Neural cell (in vitro differentiated cells): ENCODE data around the gene TSPAN18. TPM values are rescaled to one million over a fixed set of nuclear protein-coding genes. Genes with fewer than 3 reads are reported as not detected.
A peak's percentile ranks its signal among the peaks of the same experiment; 100 is the strongest.

Experiments
- H2AFZ ChIP-seq: fragments of 200-600, 300-800 bp; sonication (generic), shearing (Covaris generic); 2 replicates; pipeline ENCODE4 v1.6.0; 2014; ENCODE audit warnings: low read depth, mild to moderate bottlenecking, antibody characterized with exemption, low read length, moderate library complexity
- H3F3A ChIP-seq: fragments of 200-600 bp; shearing (Covaris generic); 2 replicates; pipeline ENCODE4 v1.6.1; 2016; ENCODE audit warnings: mild to moderate bottlenecking, moderate library complexity, mixed read lengths, antibody characterized with exemption, low read length; ENCODE audit not compliant: insufficient read depth, poor library complexity, severe bottlenecking
- H3K27ac ChIP-seq: fragments of 200-600, 300-800 bp; sonication (generic), shearing (Covaris generic); 2 replicates; pipeline ENCODE4 v1.5.1; 2014; ENCODE audit warnings: mild to moderate bottlenecking, low read length, moderate library complexity
- H3K27me3 ChIP-seq: fragments of 300-800, 200-600 bp; sonication (generic), shearing (Covaris generic); 2 replicates; pipeline ENCODE4 v1.6.0; 2014; ENCODE audit warnings: mild to moderate bottlenecking, low read depth, low read length, moderate library complexity; ENCODE audit not compliant: insufficient read depth
- H3K36me3 ChIP-seq: fragments of 300-800, 200-600 bp; sonication (generic), shearing (Covaris generic); 2 replicates; pipeline ENCODE4 v1.5.1; 2014; ENCODE audit warnings: mild to moderate bottlenecking, antibody characterized with exemption, low read length, moderate library complexity; ENCODE audit not compliant: insufficient read depth
- H3K4me2 ChIP-seq: fragments of 300-800, 200-600 bp; sonication (generic), shearing (Covaris generic); 2 replicates; pipeline ENCODE4 v1.6.0; 2014; ENCODE audit warnings: mild to moderate bottlenecking, low read length
- H3K4me3 ChIP-seq: fragments of 300-800, 200-600 bp; sonication (generic), shearing (Covaris generic); 2 replicates; pipeline ENCODE4 v1.5.1; 2014; ENCODE audit warnings: mild to moderate bottlenecking, low read length, moderate library complexity
- H3K79me2 ChIP-seq: fragments of 200-600 bp; shearing (Covaris generic); replicated peaks from 2 replicates; pipeline ENCODE4 v1.6.0; 2014; ENCODE audit warnings: mild to moderate bottlenecking, low read length, moderate library complexity; ENCODE audit not compliant: insufficient read depth
- H3K9ac ChIP-seq: fragments of 300-800, 200-600 bp; sonication (generic), shearing (Covaris generic); 2 replicates; pipeline ENCODE4 v1.6.1; 2016; ENCODE audit warnings: mild to moderate bottlenecking, low read length, mixed read lengths
- H3K9me2 ChIP-seq: fragments of 200-600 bp; shearing (Covaris generic); 2 replicates; pipeline ENCODE4 v1.6.1; 2016; ENCODE audit warnings: mild to moderate bottlenecking, low read length, mixed read lengths; ENCODE audit not compliant: insufficient read depth
- H3K9me3 ChIP-seq: fragments of 200-600, 300-800 bp; sonication (generic), shearing (Covaris generic); 2 replicates; pipeline ENCODE4 v1.6.1; 2016; ENCODE audit warnings: mild to moderate bottlenecking, mixed run types, low read length, moderate library complexity, mixed read lengths
- H4K20me1 ChIP-seq: fragments of 200-600 bp; shearing (Covaris generic); 2 replicates; pipeline ENCODE4 v1.6.1; 2016; ENCODE audit warnings: mild to moderate bottlenecking, mixed run types; ENCODE audit not compliant: insufficient read depth
- EP300 ChIP-seq: fragments of 450-650 bp; conservative IDR thresholded peaks from 2 replicates; pipeline ENCODE4 v1.6.1; 2014; ENCODE audit warnings: antibody characterized with exemption, mild to moderate bottlenecking, moderate library complexity; ENCODE audit not compliant: poor library complexity, severe bottlenecking
- EZH2 ChIP-seq: fragments of 200-600, 300-800 bp; shearing (Covaris generic), sonication (generic); IDR thresholded peaks from 2 replicates; pipeline ENCODE4 v1.6.1; 2014; ENCODE audit warnings: antibody characterized with exemption, low read length, borderline replicate concordance, mild to moderate bottlenecking; ENCODE audit not compliant: insufficient read depth, poor library complexity, severe bottlenecking
- MXI1 ChIP-seq: fragments of 450-650 bp; conservative IDR thresholded peaks from 2 replicates; pipeline ENCODE4 v1.6.1; 2014; ENCODE audit warnings: antibody characterized with exemption, mild to moderate bottlenecking; ENCODE audit not compliant: poor library complexity, severe bottlenecking
- POLR2AphosphoS5 ChIP-seq: IDR thresholded peaks from 2 replicates; pipeline ENCODE4 v1.6.1; 2012
- RAD21 ChIP-seq: fragments of 450-650 bp; conservative IDR thresholded peaks from 2 replicates; pipeline ENCODE4 v1.6.1; 2014; ENCODE audit warnings: antibody characterized with exemption, mild to moderate bottlenecking, moderate library complexity
- SMC3 ChIP-seq: fragments of 450-650 bp; conservative IDR thresholded peaks from 2 replicates; pipeline ENCODE4 v1.6.1; 2014; ENCODE audit warnings: antibody characterized with exemption, mild to moderate bottlenecking, moderate library complexity; ENCODE audit not compliant: poor library complexity
- TAF1 ChIP-seq: IDR thresholded peaks from 2 replicates; pipeline ENCODE4 v1.6.1; 2012; ENCODE audit warnings: low read depth
- polyA plus RNA-seq: library from polyadenylated mRNA; depleted of rRNA; stranded (reverse); fragments of >200 nt; gene quantifications from 2 replicates; pipeline ENCODE4 v1.2.3, GENCODE V29; 2014
- TF ChIP-seq, protein P1 (sequence below): fragments of 450-650 bp; IDR thresholded peaks from 2 replicates; pipeline ENCODE4 v1.5.1; 2014; ENCODE audit warnings: antibody characterized with exemption, mild to moderate bottlenecking, moderate library complexity; ENCODE audit not compliant: poor library complexity, severe bottlenecking
- TF ChIP-seq, protein P2 (sequence below): IDR thresholded peaks from 2 replicates; pipeline ENCODE4 v1.6.1; 2012; ENCODE audit warnings: borderline replicate concordance

Gene TSPAN18
- polyA plus RNA-seq, 1 donor from 2014 or later, result 8.4 TPM

- no peak for TF ChIP-seq MXI1
- TF ChIP-seq TAF1, result no peak
- Histone ChIP-seq H2AFZ (no peak overlapping the region), H4K20me1 (no peaks in the 10 kb centered on the region), H3K79me2 (no peaks in the 10 kb centered on the region), H3K4me2 (no peak overlapping the region), H3K9me2 (no peaks in the 10 kb centered on the region), H3K27me3 (no peaks in the 10 kb centered on the region), H3K36me3 (no peaks in the 10 kb centered on the region), H3F3A (peaks cover 7% of the 10 kb centered on the region), H3K4me3 (no peak overlapping the region), H3K9me3 (no peaks in the 10 kb centered on the region), H3K27ac (no peak overlapping the region), H3K9ac (no peak overlapping the region)
Observed at GRCh38 chr11:44774108-44774507, 47.3 kb downstream of the TSPAN18 start.

- no peaks in the 10 kb centered on the region for H3K27me3 ChIP-seq
- peak overlapping the region; percentile 67 for H3K27ac ChIP-seq
- TF ChIP-seq EZH2, result no peak
- no peaks in the 10 kb centered on the region for H4K20me1 ChIP-seq
- H3K79me2 ChIP-seq, result no peaks in the 10 kb centered on the region
- H3K9ac ChIP-seq, result no peak overlapping the region
- H3K4me2 ChIP-seq, result no peak overlapping the region
- H3F3A ChIP-seq, result peaks cover 7% of the 10 kb centered on the region
- H3K4me3 ChIP-seq, result no peak overlapping the region
- H2AFZ ChIP-seq, result no peak overlapping the region
- H3K9me3 ChIP-seq, result no peaks in the 10 kb centered on the region
- no peaks in the 10 kb centered on the region for H3K9me2 ChIP-seq
- no peaks in the 10 kb centered on the region for H3K36me3 ChIP-seq
Observed at GRCh38 chr11:44774731-44775130, 48.0 kb downstream of the TSPAN18 start.

- no peak overlapping the region for H2AFZ ChIP-seq
- no peak overlapping the region for H3K9ac ChIP-seq
- H3K9me3 ChIP-seq, result no peaks in the 10 kb centered on the region
- no peaks in the 10 kb centered on the region for H3K36me3 ChIP-seq
- H3K4me3 ChIP-seq, result no peak overlapping the region
- no peaks in the 10 kb centered on the region for H3K79me2 ChIP-seq
- TF ChIP-seq, protein P1, sequence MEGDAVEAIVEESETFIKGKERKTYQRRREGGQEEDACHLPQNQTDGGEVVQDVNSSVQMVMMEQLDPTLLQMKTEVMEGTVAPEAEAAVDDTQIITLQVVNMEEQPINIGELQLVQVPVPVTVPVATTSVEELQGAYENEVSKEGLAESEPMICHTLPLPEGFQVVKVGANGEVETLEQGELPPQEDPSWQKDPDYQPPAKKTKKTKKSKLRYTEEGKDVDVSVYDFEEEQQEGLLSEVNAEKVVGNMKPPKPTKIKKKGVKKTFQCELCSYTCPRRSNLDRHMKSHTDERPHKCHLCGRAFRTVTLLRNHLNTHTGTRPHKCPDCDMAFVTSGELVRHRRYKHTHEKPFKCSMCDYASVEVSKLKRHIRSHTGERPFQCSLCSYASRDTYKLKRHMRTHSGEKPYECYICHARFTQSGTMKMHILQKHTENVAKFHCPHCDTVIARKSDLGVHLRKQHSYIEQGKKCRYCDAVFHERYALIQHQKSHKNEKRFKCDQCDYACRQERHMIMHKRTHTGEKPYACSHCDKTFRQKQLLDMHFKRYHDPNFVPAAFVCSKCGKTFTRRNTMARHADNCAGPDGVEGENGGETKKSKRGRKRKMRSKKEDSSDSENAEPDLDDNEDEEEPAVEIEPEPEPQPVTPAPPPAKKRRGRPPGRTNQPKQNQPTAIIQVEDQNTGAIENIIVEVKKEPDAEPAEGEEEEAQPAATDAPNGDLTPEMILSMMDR, result peak; percentile 71
- TF ChIP-seq TAF1, result no peak
- no peak for TF ChIP-seq MXI1
- no peak for TF ChIP-seq EP300
- TF ChIP-seq RAD21, result no peak
- TF ChIP-seq SMC3, result peak; percentile 29
- no peak for TF ChIP-seq POLR2AphosphoS5
- no peak for TF ChIP-seq EZH2
- H3F3A ChIP-seq, result peaks cover 7% of the 10 kb centered on the region
- peak overlapping the region; percentile 67 for H3K27ac ChIP-seq
- H3K4me2 ChIP-seq, result no peak overlapping the region
- no peaks in the 10 kb centered on the region for H4K20me1 ChIP-seq
- no peaks in the 10 kb centered on the region for H3K27me3 ChIP-seq
- no peaks in the 10 kb centered on the region for H3K9me2 ChIP-seq
Observed at GRCh38 chr11:44775366-44775984, 48.7 kb downstream of the TSPAN18 start.

DNA sequence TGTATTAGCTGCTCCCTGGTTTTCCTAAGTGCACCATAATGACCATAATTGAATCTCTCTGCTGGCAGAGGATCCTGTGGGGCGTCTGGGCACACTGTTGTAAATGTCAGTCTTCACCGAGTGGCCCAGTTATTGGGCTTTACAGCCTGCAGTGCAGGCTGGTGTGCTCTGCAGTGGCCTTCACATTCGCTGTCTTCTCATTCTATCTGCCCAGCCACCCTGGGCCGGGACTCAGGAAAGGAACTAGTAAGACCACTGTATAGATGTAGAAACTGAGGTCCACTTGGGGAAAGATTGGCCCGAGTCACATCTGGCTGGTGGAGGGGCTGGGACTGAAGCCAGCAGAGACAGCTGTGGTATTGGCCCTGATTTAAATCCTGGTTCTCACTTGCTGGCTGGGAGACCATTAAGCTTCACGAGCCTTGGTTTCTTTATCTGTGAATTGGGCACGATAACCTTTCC lies 49.3 kb downstream of the TSPAN18 start:
- H3K9me2 ChIP-seq, result no peaks in the 10 kb centered on the region
- H3K9ac ChIP-seq, result no peak overlapping the region
- no peak overlapping the region for H3K4me2 ChIP-seq
- peak overlapping the region; percentile 67 for H3K27ac ChIP-seq
- peaks cover 2% of the 10 kb centered on the region for H3K79me2 ChIP-seq
- H3K4me3 ChIP-seq, result no peak overlapping the region
- peaks cover 7% of the 10 kb centered on the region for H3F3A ChIP-seq
- no peaks in the 10 kb centered on the region for H3K36me3 ChIP-seq
- no peaks in the 10 kb centered on the region for H3K9me3 ChIP-seq
- no peak overlapping the region for H2AFZ ChIP-seq
- no peaks in the 10 kb centered on the region for H3K27me3 ChIP-seq
- TF ChIP-seq, protein P1, result no peak
- TF ChIP-seq, protein P2, sequence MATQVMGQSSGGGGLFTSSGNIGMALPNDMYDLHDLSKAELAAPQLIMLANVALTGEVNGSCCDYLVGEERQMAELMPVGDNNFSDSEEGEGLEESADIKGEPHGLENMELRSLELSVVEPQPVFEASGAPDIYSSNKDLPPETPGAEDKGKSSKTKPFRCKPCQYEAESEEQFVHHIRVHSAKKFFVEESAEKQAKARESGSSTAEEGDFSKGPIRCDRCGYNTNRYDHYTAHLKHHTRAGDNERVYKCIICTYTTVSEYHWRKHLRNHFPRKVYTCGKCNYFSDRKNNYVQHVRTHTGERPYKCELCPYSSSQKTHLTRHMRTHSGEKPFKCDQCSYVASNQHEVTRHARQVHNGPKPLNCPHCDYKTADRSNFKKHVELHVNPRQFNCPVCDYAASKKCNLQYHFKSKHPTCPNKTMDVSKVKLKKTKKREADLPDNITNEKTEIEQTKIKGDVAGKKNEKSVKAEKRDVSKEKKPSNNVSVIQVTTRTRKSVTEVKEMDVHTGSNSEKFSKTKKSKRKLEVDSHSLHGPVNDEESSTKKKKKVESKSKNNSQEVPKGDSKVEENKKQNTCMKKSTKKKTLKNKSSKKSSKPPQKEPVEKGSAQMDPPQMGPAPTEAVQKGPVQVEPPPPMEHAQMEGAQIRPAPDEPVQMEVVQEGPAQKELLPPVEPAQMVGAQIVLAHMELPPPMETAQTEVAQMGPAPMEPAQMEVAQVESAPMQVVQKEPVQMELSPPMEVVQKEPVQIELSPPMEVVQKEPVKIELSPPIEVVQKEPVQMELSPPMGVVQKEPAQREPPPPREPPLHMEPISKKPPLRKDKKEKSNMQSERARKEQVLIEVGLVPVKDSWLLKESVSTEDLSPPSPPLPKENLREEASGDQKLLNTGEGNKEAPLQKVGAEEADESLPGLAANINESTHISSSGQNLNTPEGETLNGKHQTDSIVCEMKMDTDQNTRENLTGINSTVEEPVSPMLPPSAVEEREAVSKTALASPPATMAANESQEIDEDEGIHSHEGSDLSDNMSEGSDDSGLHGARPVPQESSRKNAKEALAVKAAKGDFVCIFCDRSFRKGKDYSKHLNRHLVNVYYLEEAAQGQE, result peak; percentile 87
- TF ChIP-seq EZH2, result no peak
- no peak for TF ChIP-seq TAF1
- TF ChIP-seq SMC3, result no peak
- TF ChIP-seq EP300, result no peak
- no peak for TF ChIP-seq MXI1
- TF ChIP-seq POLR2AphosphoS5, result peak; percentile 59
- TF ChIP-seq RAD21, result no peak
- H4K20me1 ChIP-seq, result no peaks in the 10 kb centered on the region
